GM18907 (cell line): ENCODE measurements around the gene KLHDC4.
A peak's percentile ranks its signal among the peaks of the same experiment; 100 is the strongest.
"Not testable (repeated sequence)": the region's sequence is repeated elsewhere in the genome, so short reads cannot be mapped to it uniquely, and the experiment has no call there.

Experiments
- ATAC-seq: cut with Tn5 transposase; IDR thresholded peaks from one replicate; pipeline ENCODE4 v1.9.1; 2021; ENCODE audit warnings: mild to moderate bottlenecking, moderate library complexity; ENCODE audit not compliant: unreplicated experiment

The KLHDC4 gene

GRCh38 chr16:87744750-87745514 is 20.9 kb downstream of the KLHDC4 start:
- ATAC-seq = no peak

DNA sequence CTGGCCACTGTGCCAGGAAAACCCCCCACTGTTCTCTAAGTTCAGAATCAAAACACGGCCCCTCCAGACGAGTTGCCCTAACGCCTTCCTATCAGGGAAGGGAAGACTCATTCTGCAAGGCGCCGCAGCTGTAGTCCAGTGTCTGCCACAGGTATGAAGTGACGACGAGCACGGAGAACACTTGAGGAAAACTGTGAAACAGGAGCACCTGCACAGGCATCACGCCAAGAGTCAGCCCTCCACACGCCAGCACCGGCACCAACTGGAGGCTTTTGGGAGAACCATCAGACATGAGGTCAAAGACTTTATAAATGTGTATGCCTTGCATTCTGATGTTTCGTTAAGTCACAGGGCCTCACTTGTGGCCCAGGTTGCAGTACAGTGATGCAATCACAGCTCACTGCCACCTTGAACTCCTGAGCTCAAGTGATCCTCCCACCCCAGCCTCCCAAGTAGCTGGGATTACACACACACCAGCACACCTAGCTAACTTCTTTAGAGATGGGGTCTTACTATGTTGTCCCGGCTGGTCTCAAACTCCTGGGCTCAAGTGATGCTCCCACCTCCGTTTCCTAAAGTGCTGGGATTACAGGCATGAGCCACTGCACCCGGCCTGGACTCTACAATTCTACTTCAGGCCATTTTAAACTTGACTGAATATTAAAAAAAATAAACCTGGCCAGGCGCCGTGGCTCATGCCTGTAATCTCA is 22.9 kb downstream of the KLHDC4 start:
- no peak for ATAC-seq

GRCh38 chr16:87741700-87742415 is 23.9 kb downstream of the KLHDC4 start:
- ATAC-seq = no peak

DNA sequence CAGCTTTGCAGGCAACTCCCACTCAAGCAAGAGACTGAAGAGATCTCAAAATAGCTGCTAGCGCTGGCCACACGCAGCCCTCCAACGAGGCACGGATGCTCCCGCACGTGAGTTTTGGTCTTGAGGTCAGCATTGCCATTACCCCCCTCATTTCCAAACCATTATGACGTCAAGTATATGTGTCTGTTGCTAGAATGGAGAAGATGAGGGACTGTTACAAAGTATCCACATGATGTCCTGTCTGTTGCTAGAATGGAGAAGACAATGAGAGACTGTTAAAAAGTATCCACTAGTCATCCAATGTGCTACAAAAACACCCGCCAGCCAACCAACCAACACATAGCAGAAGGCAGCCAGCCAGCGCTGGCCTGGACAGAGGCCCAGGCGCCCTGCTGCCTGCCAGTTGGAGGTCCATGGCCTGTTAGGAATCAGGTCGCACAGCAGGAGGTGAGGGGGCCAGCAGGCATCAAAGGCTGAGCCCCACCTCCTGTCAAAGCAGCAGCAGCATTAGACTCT is 24.8 kb downstream of the KLHDC4 start:
- ATAC-seq = no peak

DNA sequence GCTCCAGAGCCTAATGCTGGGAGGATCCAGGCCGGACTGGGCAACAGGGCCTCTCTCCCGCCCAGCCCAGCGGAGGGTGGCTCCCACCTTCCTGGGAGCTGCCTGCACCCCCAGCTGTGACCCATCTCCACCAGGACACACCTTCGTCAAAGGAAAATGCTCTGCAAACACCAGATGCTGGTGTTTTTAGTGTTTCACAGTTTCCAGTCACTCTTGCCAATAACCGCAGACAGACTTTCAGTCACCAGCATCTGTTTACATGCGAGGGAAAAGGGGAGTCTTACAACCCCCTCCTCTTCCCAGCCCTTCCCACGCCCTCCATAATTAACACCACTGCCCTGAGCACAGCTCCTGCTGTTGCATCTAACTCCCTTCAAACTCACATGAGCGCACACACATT is 25.3 kb downstream of the KLHDC4 start:
- ATAC-seq = no peak

GRCh38 chr16:87739801-87740200 is 26.0 kb downstream of the KLHDC4 start:
- no peak for ATAC-seq

DNA sequence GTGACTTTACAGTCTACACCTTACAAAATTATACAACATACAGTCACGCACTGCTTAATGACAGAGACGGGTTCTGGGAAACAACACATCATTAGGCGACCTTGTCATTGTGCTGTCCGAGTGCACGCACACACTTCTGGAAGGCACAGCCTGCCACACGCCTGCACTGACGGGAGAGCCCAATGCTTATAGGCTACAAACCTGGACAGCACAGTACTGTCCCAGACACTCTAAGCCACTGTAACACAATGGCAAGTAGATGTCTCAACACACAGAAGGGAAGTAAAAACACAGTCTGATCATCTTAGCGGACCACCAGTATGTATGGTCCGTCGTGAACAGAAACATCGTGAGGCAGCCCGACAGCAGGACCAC is 29.8 kb downstream of the KLHDC4 start:
- no peak for ATAC-seq

GRCh38 chr16:87735270-87736007 is 30.3 kb downstream of the KLHDC4 start:
- no peak for ATAC-seq

DNA sequence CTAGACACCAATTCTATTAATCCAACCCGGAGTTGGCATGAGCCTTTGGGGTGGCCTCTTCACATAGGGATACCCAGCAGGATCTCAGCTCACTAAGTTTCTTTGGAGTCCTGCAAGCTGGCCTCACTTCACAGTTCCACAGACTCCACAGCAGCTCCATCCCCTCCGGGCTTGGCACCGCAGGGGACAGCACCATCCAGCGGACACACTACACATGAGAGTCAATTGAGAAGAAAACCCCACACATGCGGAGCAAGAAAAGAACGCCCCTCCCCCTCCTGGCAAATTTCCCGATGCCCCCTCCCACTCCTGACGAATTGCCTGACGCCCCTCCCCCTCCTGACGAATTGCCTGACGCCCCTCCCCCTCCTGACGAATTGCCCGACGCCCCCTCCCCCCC is 31.1 kb downstream of the KLHDC4 start:
- ATAC-seq = no peak

DNA sequence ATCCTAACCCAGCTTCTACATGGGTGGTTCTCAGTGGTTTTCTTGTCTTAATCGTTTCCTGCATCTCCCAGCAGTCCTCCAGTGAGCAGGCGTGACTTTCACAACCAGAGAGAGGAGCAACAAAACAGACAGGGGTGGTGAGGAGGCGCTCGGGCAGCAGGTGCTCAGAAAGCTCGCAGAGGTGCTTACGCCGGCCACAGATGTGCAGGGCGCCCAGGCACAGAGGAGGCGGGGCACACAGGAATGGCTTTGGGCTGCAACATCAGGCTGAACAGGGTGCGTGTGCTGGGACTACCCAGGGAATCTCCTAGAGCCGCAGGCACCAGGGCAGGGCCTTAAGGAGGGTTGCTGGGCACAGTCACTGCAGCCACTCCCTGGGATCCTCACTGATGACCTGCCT is 32.6 kb downstream of the KLHDC4 start:
- no peak for ATAC-seq

GRCh38 chr16:87731607-87732006 is 34.2 kb downstream of the KLHDC4 start:
- ATAC-seq = no peak

- ATAC-seq = no peak
Observed at GRCh38 chr16:87729266-87729954, 36.4 kb downstream of the KLHDC4 start.

GRCh38 chr16:87728026-87728425 is 37.8 kb downstream of the KLHDC4 start:
- no peak for ATAC-seq

- no peak for ATAC-seq
Observed at GRCh38 chr16:87727346-87727745, 38.4 kb downstream of the KLHDC4 start.

- not testable (repeated sequence) for ATAC-seq
Observed at GRCh38 chr16:87726577-87726976, 39.2 kb downstream of the KLHDC4 start.

DNA sequence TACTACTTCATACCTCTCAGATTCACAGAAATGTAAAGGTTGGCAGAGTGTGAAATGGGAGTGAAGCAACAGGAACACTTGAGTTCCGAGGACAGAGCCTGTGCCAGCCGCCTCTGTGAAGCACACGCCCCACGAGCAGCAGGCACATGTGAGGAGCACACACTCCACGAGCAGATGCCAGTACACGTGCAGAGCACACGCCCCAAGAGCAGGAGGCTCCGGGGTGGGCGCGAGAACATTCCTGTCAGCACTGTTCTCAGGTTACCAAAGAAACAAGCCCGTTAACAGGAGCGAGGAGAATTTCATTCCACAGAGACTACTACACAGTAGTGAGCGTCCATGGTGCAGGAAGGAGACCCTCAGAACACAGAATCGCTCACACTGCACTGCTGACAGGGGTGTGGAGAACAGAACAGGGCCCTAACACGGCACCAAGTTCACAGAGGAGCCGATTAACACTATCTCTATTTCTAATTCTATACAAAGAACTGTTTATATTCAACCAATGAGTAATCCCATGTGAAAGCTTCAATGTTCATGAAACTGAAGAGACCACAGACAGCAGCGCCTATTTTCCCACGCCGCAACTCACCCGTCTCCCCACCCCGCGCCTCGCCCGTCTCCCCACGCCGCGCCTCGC is 40.1 kb downstream of the KLHDC4 start:
- no peak for ATAC-seq

- ATAC-seq = peak; percentile 53
Observed at GRCh38 chr16:87724490-87725291, 41.1 kb downstream of the KLHDC4 start.

DNA sequence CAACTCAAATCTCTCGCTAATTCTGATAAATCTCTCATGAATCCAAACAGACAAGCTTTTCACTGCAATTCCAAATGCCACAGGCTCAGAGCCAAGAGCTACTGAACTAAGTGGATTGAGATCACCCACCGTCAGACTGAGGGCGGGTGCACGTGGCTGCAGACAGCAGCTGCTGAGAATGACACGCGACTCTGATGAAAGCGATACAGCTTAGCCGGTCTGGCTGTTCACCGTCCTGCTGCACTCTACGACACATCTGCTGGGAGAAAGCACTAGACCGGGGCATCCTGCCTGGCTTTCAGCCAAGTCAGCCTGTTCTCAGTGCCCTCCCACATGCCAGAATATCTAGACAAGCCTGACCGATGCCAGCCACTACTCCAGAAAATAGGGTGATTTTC is 42.6 kb downstream of the KLHDC4 start:
- ATAC-seq = peak; percentile 57

DNA sequence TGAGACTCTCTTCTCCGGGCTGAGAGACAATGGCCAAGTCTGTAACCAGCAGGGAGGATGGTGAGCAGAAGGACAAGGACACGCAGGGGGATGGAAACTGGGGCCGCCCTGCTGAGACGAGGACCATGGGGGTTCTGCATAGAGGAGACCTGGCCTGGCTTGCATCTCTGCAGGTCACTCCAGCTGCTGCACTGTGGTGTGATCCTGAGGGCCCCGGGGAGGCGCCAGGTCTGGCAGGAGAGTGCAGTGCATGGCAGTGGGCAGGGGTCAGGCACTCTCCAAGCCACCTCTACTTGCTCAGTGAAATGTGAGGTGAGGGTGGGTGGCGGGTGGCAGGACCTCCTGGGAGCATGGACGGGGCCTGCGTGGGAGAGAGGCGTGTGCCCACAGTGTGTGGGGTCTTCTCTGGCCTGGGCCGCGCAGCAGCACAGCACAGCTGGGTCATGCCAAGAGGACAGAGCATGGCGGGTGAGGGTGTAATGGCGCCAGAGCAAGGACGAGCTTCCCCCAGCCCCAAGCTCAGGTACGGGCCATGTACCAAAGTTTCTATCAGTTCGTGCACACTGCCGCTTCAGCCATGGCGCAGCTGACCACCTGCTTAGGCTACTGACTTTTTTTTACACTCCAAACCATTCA is 43.1 kb downstream of the KLHDC4 start:
- no peak for ATAC-seq
